Right lobe of liver (tissue), 4 donors: ENCODE results near the gene VWDE.

ENCODE experiments used
- POLR2A ChIP-seq: fragments of 450-650 bp; IDR thresholded peaks from one replicate; pipeline ENCODE4 v1.6.1; 2017; ENCODE audit warnings: antibody characterized with exemption, mild to moderate bottlenecking
- TF ChIP-seq, protein P1 (sequence below), 4 donors: fragments of 200-600 bp in 3 of 4; fragments of 450-650 bp in 1 of 4; IDR thresholded peaks; one replicate each; pipeline versions ENCODE4 v1.5.1 to v1.8.0; 2016 to 2022; ENCODE audit warnings: antibody characterized with exemption in 4 of 4, mild to moderate bottlenecking in 2 of 4
- donor health status: DM: no; HTN: no; CAD: no.
- donor health status: DM: no; HTN: no; CAD: no.
- donor health status: DM: no; HTN: yes; CAD: no.

DNA sequence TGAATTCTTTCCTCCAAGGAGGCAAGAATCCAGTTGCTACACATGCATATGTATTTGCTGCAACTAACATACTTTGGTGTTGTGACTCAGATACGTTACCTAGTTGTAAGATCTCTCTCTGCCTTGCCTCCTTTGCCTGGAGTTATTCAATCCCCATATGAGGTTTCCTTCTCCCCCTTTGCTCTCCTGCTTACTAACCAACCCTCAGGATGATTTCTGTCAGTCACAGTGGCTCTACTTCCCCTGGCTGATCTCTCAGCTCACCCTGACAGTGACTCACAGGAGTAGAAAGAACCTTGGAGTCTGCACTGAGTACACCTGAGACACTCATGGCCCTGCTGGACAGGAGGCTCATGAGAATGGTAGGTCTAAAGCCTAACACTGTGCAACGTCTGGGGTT is 100.6 kb downstream of the VWDE start:
- TF ChIP-seq, protein P1, sequence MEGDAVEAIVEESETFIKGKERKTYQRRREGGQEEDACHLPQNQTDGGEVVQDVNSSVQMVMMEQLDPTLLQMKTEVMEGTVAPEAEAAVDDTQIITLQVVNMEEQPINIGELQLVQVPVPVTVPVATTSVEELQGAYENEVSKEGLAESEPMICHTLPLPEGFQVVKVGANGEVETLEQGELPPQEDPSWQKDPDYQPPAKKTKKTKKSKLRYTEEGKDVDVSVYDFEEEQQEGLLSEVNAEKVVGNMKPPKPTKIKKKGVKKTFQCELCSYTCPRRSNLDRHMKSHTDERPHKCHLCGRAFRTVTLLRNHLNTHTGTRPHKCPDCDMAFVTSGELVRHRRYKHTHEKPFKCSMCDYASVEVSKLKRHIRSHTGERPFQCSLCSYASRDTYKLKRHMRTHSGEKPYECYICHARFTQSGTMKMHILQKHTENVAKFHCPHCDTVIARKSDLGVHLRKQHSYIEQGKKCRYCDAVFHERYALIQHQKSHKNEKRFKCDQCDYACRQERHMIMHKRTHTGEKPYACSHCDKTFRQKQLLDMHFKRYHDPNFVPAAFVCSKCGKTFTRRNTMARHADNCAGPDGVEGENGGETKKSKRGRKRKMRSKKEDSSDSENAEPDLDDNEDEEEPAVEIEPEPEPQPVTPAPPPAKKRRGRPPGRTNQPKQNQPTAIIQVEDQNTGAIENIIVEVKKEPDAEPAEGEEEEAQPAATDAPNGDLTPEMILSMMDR (IDR thresholded peaks at IDR 0.05), result no peak
- TF ChIP-seq POLR2A, result no peak
